HG03432 (cell line): ENCODE data around the gene PRDM10.

ENCODE experiments used
- ATAC-seq: cut with Tn5 transposase; IDR thresholded peaks from one replicate; pipeline ENCODE4 v1.9.1; 2021; ENCODE audit warnings: mild to moderate bottlenecking, moderate library complexity; ENCODE audit not compliant: unreplicated experiment

Gene PRDM10

GRCh38 chr11:129947474-129947873 is 55.2 kb downstream of the PRDM10 start:
- ATAC-seq = no peak

- no peak for ATAC-seq
These were observed 55.7 kb downstream of the PRDM10 start for GRCh38 chr11:129946965-129947364.

- ATAC-seq = peak; percentile 39
These were observed 56.4 kb downstream of the PRDM10 start for GRCh38 chr11:129946256-129946655.

- ATAC-seq = no peak
These were observed 57.3 kb downstream of the PRDM10 start for GRCh38 chr11:129945373-129945772.

- ATAC-seq = no peak
These were observed 57.9 kb downstream of the PRDM10 start for GRCh38 chr11:129944696-129945095.

GRCh38 chr11:129943036-129943435 is 59.6 kb downstream of the PRDM10 start:
- ATAC-seq = no peak

- no peak for ATAC-seq
These were observed 63.1 kb downstream of the PRDM10 start for GRCh38 chr11:129939510-129939909.

GRCh38 chr11:129938764-129939163 is 63.9 kb downstream of the PRDM10 start:
- ATAC-seq = no peak

GRCh38 chr11:129937592-129938238 is 64.9 kb downstream of the PRDM10 start:
- no peak for ATAC-seq

- ATAC-seq = no peak
These were observed 66.9 kb downstream of the PRDM10 start for GRCh38 chr11:129935723-129936122.

- ATAC-seq = no peak
These were observed 68.7 kb downstream of the PRDM10 start for GRCh38 chr11:129933891-129934290.

- no peak for ATAC-seq
These were observed 69.4 kb downstream of the PRDM10 start for GRCh38 chr11:129933262-129933661.

- no peak for ATAC-seq
These were observed 70.1 kb downstream of the PRDM10 start for GRCh38 chr11:129932381-129933067.

- no peak for ATAC-seq
These were observed 71.9 kb downstream of the PRDM10 start for GRCh38 chr11:129930743-129931142.

GRCh38 chr11:129930296-129930695 is 72.3 kb downstream of the PRDM10 start:
- ATAC-seq = no peak

- no peak for ATAC-seq
These were observed 72.9 kb downstream of the PRDM10 start for GRCh38 chr11:129929721-129930120.

GRCh38 chr11:129928923-129929692 is 73.5 kb downstream of the PRDM10 start:
- ATAC-seq = no peak

- ATAC-seq = no peak
These were observed 80.0 kb downstream of the PRDM10 start for GRCh38 chr11:129922674-129923073.

- no peak for ATAC-seq
These were observed 84.3 kb downstream of the PRDM10 start for GRCh38 chr11:129918361-129918760.

- ATAC-seq = no peak
These were observed 85.4 kb downstream of the PRDM10 start for GRCh38 chr11:129917231-129917630.

- no peak for ATAC-seq
These were observed 91.3 kb downstream of the PRDM10 start for GRCh38 chr11:129911298-129911697.

GRCh38 chr11:129910360-129910759 is 92.3 kb downstream of the PRDM10 start:
- ATAC-seq = no peak
